Tibial nerve (tissue), 4 donors: ENCODE data around the gene ABCG2. TPM values are rescaled to one million over a fixed set of nuclear protein-coding genes. Genes with fewer than 3 reads are reported as not detected.

Experiments
- DNase-seq, 2 donors: peaks; one replicate each; pipeline ENCODE4 v3.0.0-alpha.2; 2019; ENCODE audit warnings: low spot score in 2 of 2
- H3K27ac ChIP-seq, 4 donors: fragments of 200-600 bp; sonication (generic) in 3 of 4; one replicate each; pipeline ENCODE4 v1.5.1; 2017 to 2019; ENCODE audit warnings: mild to moderate bottlenecking in 1 of 4
- H3K27me3 ChIP-seq, 2 donors: fragments of 200-600 bp; sonication (generic) in 1 of 2; one replicate each; pipeline versions ENCODE4 v1.5.1 to v1.6.0; 2017 to 2019
- H3K36me3 ChIP-seq, 3 donors: fragments of 200-600 bp; sonication (generic); one replicate each; pipeline ENCODE4 v1.5.1; 2018 to 2019
- H3K4me1 ChIP-seq, 4 donors: fragments of 200-600 bp; sonication (generic) in 3 of 4; one replicate each; pipeline ENCODE4 v1.5.1; 2017 to 2019
- H3K4me3 ChIP-seq, 4 donors: fragments of 200-600 bp; sonication (generic) in 3 of 4; one replicate each; pipeline ENCODE4 v1.5.1; 2017 to 2019; ENCODE audit warnings: mild to moderate bottlenecking in 1 of 4, moderate library complexity in 1 of 4
- H3K9me3 ChIP-seq, 4 donors: fragments of 200-600 bp; sonication (generic) in 3 of 4; one replicate each; pipeline ENCODE4 v1.5.1; 2017 to 2019
- CTCF ChIP-seq, 5 experiments: fragments of 200-600 bp in 3 of 5; fragments of 450-650 bp in 2 of 5; sonication (generic) in 3 of 5; IDR thresholded peaks; one replicate each; pipeline ENCODE4 v1.5.1; 2016 to 2019; ENCODE audit warnings: antibody characterized with exemption in 5 of 5, mild to moderate bottlenecking in 3 of 5, moderate library complexity in 2 of 5
- EP300 ChIP-seq, 2 donors: sonication (generic); formaldehyde crosslinking; IDR thresholded peaks; one replicate each; pipeline ENCODE4 v1.6.1; 2017; ENCODE audit warnings: antibody characterized with exemption in 2 of 2, mild to moderate bottlenecking in 1 of 2
- POLR2A ChIP-seq, 2 donors: fragments of 450-650 bp; IDR thresholded peaks; one replicate each; pipeline ENCODE4 v1.6.1; 2017; ENCODE audit warnings: antibody characterized with exemption in 2 of 2, mild to moderate bottlenecking in 2 of 2, moderate library complexity in 2 of 2
- WGBS, 2 donors: methylation state at CpG; one replicate each; pipeline ENCODE4 v1.1.5; 2018; 5-methylcytosine and 5-hydroxymethylcytosine counted together
- total RNA-seq, 4 donors: library from RNA; depleted of rRNA; stranded (reverse); fragments of >200 nt; gene quantifications; one replicate each; pipeline ENCODE4 v1.1.0, GENCODE V29; 2016

Gene ABCG2
- total RNA-seq, 4 donors from 2014 or later = 5.3 to 12.0 (median 8.2) TPM

- Histone ChIP-seq H3K27me3 (no peaks in the 10 kb centered on the region), H3K9me3 (peaks cover 0 to under 1% (median 0%) of the 10 kb centered on the region in 4 donors), H3K4me1 (no peaks in the 10 kb centered on the region), H3K27ac (no peak overlapping the region), H3K4me3 (no peak overlapping the region), H3K36me3 (no peaks in the 10 kb centered on the region)
- 94 to 99% methylated on average over 4 of the region's 4 CpGs for WGBS, 2 donors
- TF ChIP-seq CTCF (IDR thresholded peaks at IDR 0.05) = no peak
- no peak for TF ChIP-seq EP300 (IDR thresholded peaks at IDR 0.05)
- no peak for TF ChIP-seq POLR2A (IDR thresholded peaks at IDR 0.05)
- DNase-seq = no peak
These were observed 20.8 kb upstream of the ABCG2 start for GRCh38 chr4:88179261-88179660.

- 73 to 100% methylated on average over 1 to 2 of the region's 2 CpGs for WGBS, 2 donors
- Histone ChIP-seq H3K27ac (no peak overlapping the region), H3K36me3 (no peaks in the 10 kb centered on the region), H3K4me3 (no peak overlapping the region), H3K4me1 (no peaks in the 10 kb centered on the region), H3K27me3 (no peaks in the 10 kb centered on the region), H3K9me3 (no peaks in the 10 kb centered on the region)
- TF ChIP-seq EP300 (IDR thresholded peaks at IDR 0.05) (no peak), POLR2A (IDR thresholded peaks at IDR 0.05) (no peak), CTCF (IDR thresholded peaks at IDR 0.05) (no peak)
- no peak for DNase-seq
These were observed 20.3 kb upstream of the ABCG2 start for GRCh38 chr4:88178626-88179231.

- Histone ChIP-seq H3K4me3 (no peak overlapping the region), H3K27ac (no peak overlapping the region), H3K4me1 (no peaks in the 10 kb centered on the region), H3K36me3 (no peaks in the 10 kb centered on the region), H3K9me3 (no peaks in the 10 kb centered on the region), H3K27me3 (no peaks in the 10 kb centered on the region)
- DNase-seq = peak in 1 of 2 donors; percentile 18
- TF ChIP-seq EP300 (IDR thresholded peaks at IDR 0.05) (no peak), CTCF (IDR thresholded peaks at IDR 0.05) (no peak), POLR2A (IDR thresholded peaks at IDR 0.05) (no peak)
- 44 to 55% methylated on average over 3 to 4 of the region's 4 CpGs for WGBS, 2 donors
These were observed 19.7 kb upstream of the ABCG2 start for GRCh38 chr4:88177983-88178625.

GRCh38 chr4:88172987-88173386 lies 14.5 kb upstream of the ABCG2 start:
- no peaks in the 10 kb centered on the region for H3K4me1 ChIP-seq
- no peak overlapping the region for H3K27ac ChIP-seq
- H3K4me3 ChIP-seq = no peak overlapping the region
- no peak for DNase-seq
- TF ChIP-seq POLR2A (IDR thresholded peaks at IDR 0.05) (no peak), EP300 (IDR thresholded peaks at IDR 0.05) (no peak), CTCF (IDR thresholded peaks at IDR 0.05) (no peak)
- no peaks in the 10 kb centered on the region for H3K27me3 ChIP-seq
- no peaks in the 10 kb centered on the region for H3K36me3 ChIP-seq
- H3K9me3 ChIP-seq = no peaks in the 10 kb centered on the region

GRCh38 chr4:88171206-88171605 lies 12.8 kb upstream of the ABCG2 start:
- no peaks in the 10 kb centered on the region for H3K9me3 ChIP-seq
- TF ChIP-seq EP300 (IDR thresholded peaks at IDR 0.05) = no peak
- no peak for TF ChIP-seq CTCF (IDR thresholded peaks at IDR 0.05)
- TF ChIP-seq POLR2A (IDR thresholded peaks at IDR 0.05) = no peak
- no peaks in the 10 kb centered on the region for H3K36me3 ChIP-seq
- no peak overlapping the region for H3K27ac ChIP-seq
- WGBS, 2 donors = 69 to 74% methylated on average over 2 of the region's 2 CpGs
- DNase-seq = no peak
- no peaks in the 10 kb centered on the region for H3K27me3 ChIP-seq
- H3K4me1 ChIP-seq = no peaks in the 10 kb centered on the region
- H3K4me3 ChIP-seq = no peak overlapping the region
